ENCODE data around the gene LRP1B.

LRP1B gene

GRCh38 chr2:141508086-141508752 is 622.6 kb downstream of the LRP1B start:
- no peak for DNase-seq

DNA sequence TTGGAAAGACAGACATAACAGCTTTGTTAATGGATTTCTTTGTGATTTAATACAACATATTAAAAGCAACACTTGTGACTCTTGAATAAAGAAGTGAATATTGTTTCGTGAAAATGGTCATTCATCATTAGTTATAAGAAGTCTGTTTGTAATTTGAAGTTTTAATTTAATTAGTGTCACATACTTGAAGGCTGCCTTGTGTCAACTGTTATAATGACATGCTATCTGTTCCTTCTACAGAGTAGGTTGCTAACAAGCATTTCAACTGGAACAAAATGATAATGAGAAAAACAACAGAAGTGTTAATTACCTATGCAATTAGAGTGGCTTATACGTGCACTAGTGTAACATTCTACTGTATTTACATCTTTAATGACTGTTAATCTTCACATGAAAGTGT is 624.7 kb downstream of the LRP1B start:
- DNase-seq, result no peak

DNA sequence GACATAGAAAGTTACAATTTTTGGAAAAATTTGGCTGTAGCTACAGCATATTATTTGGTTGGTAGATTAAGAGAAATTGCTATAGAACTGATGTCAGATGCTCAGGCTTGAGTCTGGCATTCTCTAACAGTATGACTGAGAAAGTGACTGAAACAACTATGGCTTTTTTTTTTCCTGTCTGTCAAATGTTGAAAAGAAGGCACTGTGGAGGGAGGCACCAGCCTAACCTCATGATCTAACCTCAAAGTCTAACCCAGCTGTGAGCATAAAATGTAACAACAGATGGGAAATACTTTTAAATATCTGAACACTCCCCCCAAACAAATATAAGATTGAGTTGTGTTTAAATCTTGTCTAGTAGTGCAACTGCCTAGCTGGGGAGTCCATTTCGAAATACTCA is 629.1 kb downstream of the LRP1B start:
- no peak for DNase-seq

GRCh38 chr2:141499123-141499522 is 631.7 kb downstream of the LRP1B start:
- DNase-seq, result no peak

DNA sequence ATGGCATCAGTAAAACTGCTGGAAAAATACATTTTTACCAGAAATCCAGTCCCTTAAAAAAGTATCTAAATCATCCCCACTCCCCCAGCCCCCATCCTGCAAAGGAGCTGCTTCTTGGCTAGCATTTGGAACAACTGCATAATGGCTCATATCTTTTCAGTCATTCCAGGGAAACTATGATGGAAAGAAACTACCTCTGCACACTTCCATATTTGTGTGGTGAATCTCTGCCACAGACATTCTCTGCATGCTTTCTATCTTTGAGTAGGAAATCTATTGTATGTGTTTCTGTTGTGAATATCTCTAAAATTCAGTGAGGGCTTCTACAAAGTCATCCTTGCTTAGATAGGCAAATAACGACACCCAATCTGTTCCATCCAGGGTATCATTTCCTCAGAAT is 632.3 kb downstream of the LRP1B start:
- DNase-seq, result no peak

DNA sequence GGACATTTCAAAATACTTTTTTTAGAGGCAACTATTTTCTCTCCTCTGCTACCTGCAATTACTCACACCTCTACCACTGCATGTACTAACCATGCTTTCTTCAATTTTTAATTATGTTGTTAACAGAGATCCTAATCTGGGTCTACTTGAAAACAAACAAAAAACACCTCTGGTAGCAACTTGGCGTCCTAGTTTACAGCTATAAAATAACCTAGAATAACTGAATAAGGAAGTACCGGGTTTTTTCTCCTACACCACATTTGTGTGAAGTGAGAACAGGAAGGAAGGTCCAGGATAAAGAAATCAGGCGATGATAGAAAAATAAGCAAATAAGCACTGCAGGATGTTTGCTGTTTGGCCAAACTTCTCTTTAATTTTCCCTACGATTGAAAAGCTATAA is 633.5 kb downstream of the LRP1B start:
- no peak for DNase-seq

- DNase-seq, result no peak
Measured at GRCh38 chr2:141496810-141497209, 634.0 kb downstream of the LRP1B start.

- no peak for DNase-seq
Measured at GRCh38 chr2:141493936-141494335, 636.9 kb downstream of the LRP1B start.

DNA sequence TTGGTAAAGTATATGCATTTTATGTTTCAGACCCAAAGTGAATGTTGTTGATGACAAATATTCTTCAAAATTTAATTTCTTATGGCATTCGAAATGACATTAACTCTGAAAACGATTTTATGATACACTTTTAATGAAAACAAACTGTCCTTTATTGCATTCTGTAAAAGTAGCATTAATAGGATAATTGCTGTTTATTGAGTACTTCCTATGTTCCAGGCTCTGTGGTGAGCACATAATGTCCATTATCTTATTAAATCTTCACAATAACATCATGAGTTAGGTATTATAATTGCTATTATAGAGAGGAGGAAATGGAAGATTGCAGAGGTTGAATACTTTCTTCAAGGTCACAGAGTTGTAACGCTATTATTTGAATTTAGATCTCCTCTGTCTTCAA is 638.0 kb downstream of the LRP1B start:
- DNase-seq, result no peak

DNA sequence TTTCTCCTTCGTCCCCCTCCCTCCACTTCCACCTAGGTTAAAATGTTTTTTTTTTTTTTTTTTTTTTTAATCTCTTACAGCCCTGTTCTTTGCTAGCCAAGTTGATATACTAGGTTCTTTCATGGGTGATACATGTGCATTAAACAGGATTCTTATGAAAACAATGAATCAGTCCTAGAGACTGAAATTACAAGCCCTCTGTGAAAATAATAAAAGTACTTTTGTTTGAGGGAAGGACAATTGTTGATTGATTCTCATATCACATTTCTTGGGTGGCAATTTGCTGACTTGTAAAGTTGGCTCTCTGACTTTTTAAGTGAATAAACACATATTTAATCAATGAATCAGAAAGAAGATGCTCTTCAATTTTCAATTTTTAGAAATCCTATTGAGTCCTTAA is 639.9 kb downstream of the LRP1B start:
- DNase-seq, result no peak

DNA sequence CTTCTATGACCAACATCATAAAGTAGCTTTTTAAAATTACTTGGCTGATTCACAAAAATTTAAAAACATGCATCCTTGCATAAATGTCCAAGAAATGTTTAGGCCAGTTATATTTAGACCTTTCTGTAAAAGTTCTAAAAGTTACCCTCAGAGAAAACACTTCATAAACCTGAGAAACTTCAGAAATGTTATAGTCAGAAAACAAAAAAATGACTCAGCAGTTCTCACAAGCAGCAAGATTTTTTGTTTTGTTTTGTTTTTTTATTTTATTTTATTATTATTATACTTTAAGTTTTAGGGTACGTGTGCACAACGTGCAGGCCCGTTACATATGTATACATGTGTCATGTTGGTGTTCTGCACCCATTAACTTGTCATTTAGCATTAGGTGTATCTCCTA is 648.1 kb downstream of the LRP1B start:
- DNase-seq, result no peak

- DNase-seq, result no peak
Measured at GRCh38 chr2:141475801-141476200, 655.0 kb downstream of the LRP1B start.

DNA sequence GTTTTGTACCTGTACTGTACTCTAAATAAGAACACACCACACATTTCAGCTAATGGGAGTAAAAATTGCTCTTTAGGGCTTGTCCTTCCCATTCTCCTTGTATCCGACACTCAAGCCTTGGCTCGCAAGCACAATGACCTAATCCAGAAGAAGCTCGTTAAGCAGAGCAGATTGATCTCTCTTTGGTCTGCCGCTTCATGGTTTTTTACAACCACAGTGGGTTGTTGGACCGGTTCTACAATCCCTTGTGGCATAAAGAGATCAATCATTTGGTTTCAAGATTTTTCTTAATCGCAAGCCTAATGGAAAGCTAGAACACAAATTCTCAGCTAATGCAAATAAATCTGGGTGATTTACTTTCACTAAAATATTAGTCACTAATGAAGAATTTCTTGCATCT is 662.1 kb downstream of the LRP1B start:
- no peak for DNase-seq

- DNase-seq, result no peak
Measured at GRCh38 chr2:141467331-141467730, 663.5 kb downstream of the LRP1B start.

DNA sequence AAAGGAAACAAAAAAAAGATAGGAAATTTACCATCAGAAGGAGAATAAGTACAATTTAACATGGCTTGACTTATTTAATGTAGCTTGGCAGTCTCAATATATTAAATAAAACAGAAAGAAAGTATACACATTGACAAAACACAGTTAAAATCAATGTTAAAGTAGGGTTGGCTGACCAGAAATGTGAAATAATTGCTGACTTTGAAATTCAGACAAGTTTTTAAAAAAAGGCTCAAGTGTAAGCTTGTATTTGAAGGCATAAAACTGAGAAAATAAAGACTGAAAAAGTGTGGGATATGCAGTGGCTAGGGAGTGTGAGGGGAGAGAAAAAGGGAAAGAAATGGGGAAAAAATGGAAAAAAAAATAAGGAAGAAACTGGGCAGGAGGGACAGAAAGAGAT is 665.8 kb downstream of the LRP1B start:
- no peak for DNase-seq

DNA sequence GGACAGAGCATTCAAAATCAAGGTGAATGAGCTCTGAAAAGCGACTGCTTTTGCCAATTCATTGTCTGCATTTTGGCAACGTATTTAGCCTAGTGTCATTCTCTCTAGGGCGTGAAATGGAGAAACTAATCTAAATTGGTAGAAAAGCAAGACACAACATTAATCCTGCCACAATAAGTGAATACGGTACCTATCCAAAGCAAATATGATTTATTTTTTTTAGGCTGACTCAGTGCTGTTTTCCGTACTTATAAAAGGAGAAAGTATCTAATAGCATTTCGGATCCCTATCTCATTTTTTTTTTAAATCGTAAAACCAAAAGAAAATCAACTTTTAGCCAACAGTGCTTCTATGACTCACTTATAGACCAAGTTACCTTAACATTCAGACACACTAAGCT is 672.5 kb downstream of the LRP1B start:
- DNase-seq, result no peak

DNA sequence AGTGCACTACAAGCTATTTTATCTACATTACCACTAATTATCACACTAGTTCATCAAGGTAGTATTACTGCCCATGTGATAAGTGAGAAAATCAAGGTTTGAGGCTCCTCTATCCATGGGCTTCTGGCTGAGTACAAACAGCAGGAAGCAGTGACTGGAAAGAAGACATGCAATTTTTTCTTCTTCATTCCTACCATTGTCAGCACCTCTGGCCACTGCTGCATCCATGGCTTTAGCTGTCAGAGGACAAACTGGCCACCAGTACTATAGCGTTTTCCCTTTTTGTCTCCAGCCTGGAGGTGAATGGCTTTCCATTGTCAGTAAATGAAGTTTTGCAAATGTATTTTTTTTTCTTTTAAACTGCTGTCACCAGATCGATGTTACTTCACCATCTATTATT is 674.9 kb downstream of the LRP1B start:
- no peak for DNase-seq

DNA sequence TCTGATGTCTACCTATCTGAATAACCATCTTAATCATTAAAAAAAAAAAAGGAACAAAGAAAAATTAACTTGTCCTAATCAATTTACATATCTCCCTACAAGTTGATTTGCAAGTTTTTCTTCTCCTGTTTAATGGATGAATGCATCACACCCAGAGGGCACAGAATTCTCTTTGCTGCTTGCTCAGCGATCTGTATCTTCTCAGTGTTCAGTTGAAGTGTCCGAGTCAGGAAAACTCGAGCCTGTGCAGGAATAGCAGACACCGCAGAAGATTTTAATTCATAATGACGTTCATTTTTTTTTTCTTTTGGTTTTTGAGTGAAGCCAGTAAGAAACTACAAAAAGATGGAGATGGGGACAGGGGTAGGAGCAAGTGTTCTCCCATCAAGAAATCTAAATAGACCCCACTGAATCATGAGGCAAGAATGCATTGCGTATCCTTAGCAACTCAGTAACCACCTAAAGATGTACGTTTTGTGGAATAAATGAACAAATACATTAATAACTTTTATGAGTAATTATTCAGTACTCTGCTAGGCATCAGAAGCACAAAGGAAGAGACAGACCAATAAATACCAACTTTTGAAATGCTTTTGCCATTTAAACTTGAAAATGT is 675.5 kb downstream of the LRP1B start:
- DNase-seq, result no peak

DNA sequence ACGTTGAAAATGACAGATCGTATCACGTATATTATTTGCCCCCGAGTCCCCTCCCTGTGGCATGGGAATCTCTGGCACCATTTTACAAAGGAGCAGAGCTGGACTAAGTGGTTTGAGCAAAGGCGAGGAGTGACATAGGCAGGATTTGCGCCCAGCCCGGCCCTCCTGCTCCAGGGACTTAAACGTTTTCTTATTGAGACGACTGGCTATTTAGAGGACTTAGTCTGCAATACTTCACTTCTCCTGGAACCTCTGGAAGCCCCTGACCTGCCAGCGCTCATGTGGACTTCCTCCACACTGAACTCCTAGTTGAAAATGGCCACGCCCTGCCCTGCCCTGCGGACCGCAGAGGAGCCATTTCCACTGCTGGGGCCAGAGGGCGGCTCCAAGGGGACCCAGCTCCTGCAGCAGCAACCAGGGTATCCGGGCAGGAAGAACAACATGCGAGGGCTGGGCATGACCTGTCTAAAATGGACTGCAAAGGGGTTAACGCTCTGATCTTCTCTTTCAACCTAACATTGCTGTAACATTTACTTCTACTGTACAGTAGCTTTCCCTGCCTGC is 690.7 kb downstream of the LRP1B start:
- no peak for DNase-seq

GRCh38 chr2:141439524-141439923 is 691.3 kb downstream of the LRP1B start:
- no peak for DNase-seq

DNA sequence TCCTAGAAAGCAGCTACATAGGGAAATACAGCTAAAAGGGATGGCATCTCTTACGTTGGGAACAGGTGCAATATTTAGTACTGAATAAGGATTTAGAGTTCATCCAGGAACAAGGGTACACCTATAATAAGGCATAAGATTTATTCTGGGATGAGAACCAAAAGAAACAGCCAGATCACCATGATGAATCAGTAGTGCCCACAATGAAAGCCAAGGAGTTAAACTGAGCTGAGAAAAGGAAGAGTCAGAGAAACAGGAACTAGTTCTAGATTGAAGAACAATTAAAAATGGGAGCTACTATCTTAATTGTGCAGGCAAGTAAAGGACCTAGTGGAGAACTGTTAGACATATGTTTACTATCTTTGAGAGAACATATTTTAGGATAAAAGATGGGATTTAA is 692.3 kb downstream of the LRP1B start:
- DNase-seq, result no peak

GRCh38 chr2:141437521-141437920 is 693.3 kb downstream of the LRP1B start:
- no peak for DNase-seq

DNA sequence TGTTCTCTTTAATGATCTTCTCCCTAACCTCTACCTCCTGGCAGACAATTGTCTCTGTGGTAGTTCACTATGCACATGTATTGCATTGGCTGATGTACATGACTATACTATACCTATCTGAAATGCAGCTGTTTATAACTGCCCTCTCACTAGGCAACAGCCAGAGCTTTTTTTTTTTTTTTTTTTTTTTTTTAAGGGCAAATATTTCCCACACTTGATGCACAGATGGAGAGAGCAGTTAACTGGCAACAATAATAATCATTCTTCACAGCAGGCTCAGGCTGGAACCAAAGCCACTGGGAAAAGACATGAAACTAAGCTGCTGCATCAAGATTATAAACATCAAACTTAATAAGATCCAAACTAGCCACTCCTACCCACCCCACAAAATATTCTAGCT is 707.7 kb downstream of the LRP1B start:
- no peak for DNase-seq

DNA sequence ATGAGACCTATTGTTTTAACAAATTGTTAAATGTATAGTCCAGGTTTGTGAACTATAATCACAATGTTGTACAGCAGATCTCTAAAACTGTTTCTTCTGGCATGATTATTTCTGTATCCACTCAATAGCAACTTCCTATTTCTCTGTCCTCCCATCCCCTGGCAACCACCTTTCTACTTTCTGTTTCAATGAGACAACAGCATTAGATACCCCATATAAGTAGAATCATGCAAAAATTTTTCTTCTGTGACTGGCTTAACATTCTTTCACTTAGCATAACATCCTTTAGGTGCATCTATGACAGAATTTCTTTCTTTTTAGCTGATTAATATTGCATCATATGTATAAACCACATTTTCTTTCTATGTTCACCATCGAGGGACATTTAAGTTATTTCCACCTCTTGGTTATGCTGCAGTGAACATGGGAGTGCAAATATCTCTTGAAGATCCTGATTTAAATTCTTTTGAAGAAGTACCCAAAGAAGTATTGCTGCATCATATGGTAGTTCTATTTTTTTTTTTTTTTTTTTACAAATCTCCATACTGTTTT is 713.5 kb downstream of the LRP1B start:
- DNase-seq, result no peak
